HepG2 (cell line): ENCODE measurements around the gene HTRA2. TPM values are rescaled to one million over a fixed set of nuclear protein-coding genes. Genes with fewer than 3 reads are reported as not detected.

Experiments
- ARID4A ChIP-seq: sonication (generic); formaldehyde crosslinking; IDR thresholded peaks from 2 replicates; pipeline ENCODE4 v1.5.0; 2020; ENCODE audit warnings: mild to moderate bottlenecking, missing genetic modification reagents, borderline replicate concordance
- EP300 ChIP-seq, 3 experiments: sonication (generic) in 1 of 3; formaldehyde crosslinking in 1 of 3; IDR thresholded peaks; 2 replicates each; pipeline versions ENCODE4 v1.5.1 to v1.6.1; 2011 to 2020; ENCODE audit warnings: low read depth in 2 of 3, low read length in 2 of 3, borderline replicate concordance in 1 of 3, improper control_type of control experiment in 1 of 3, mild to moderate bottlenecking in 1 of 3, missing genetic modification reagents in 1 of 3, moderate library complexity in 1 of 3
- EZH2 ChIP-seq: conservative IDR thresholded peaks from 2 replicates; pipeline ENCODE4 v1.6.1; 2012; ENCODE audit warnings: mild to moderate bottlenecking, low read depth, low read length, moderate library complexity
- GZF1 ChIP-seq: sonication (generic); formaldehyde crosslinking; IDR thresholded peaks from 2 replicates; pipeline ENCODE4 v1.5.1; 2020; ENCODE audit warnings: mild to moderate bottlenecking, missing genetic modification reagents
- HINFP ChIP-seq: sonication (generic); formaldehyde crosslinking; IDR thresholded peaks from 2 replicates; pipeline ENCODE4 v1.4.0; 2020; ENCODE audit warnings: low read depth, mild to moderate bottlenecking, missing genetic modification reagents
- HNRNPH1 ChIP-seq: fragments of 200-400 bp; formaldehyde crosslinking; optimal IDR thresholded peaks from 2 replicates; pipeline ENCODE3; 2017; ENCODE audit warnings: mild to moderate bottlenecking, low read depth, low read length
- ISL2 ChIP-seq: sonication (generic); formaldehyde crosslinking; IDR thresholded peaks from 2 replicates; pipeline ENCODE4 v1.5.0; 2020; ENCODE audit warnings: missing genetic modification reagents
- MAF1 ChIP-seq: sonication (generic); formaldehyde crosslinking; IDR thresholded peaks from 2 replicates; pipeline ENCODE4 v1.5.0; 2020; ENCODE audit warnings: missing genetic modification reagents, borderline replicate concordance
- SMAD9 ChIP-seq: sonication (generic); formaldehyde crosslinking; IDR thresholded peaks from 2 replicates; pipeline ENCODE4 v1.5.1; 2020; ENCODE audit warnings: mild to moderate bottlenecking, missing genetic modification reagents
- ZNF18 ChIP-seq: sonication (generic); formaldehyde crosslinking; IDR thresholded peaks from 2 replicates; pipeline ENCODE4 v1.8.0; 2022; ENCODE audit warnings: mild to moderate bottlenecking, missing genetic modification reagents; ENCODE audit not compliant: insufficient replicate concordance
- ZNF530 ChIP-seq: sonication (generic); formaldehyde crosslinking; IDR thresholded peaks from 2 replicates; pipeline ENCODE4 v1.5.0; 2020; ENCODE audit warnings: low read depth, mild to moderate bottlenecking, missing genetic modification reagents
- polyA plus RNA-seq, 8 experiments: library from polyadenylated mRNA; depleted of rRNA in 3 of 8; stranded (reverse) in 7 of 8; unstranded in 1 of 8; fragments of >200 nt; fragmentation: Illumina TruSeq in 4 of 8; extraction: Trizol in 4 of 8; gene quantifications; 2 replicates each; pipeline versions ENCODE4 v1.2.1 to v1.2.3, GENCODE V29; 2011 to 2016; ENCODE audit warnings: low read depth in 4 of 8, missing spikeins in 1 of 8, mixed read lengths in 1 of 8; ENCODE audit not compliant: insufficient read depth in 1 of 8
- total RNA-seq, 5 experiments: library from RNA; depleted of rRNA; stranded (reverse); fragments of >200 nt; fragmentation: Illumina TruSeq; extraction: Trizol; gene quantifications; 2 replicates each; pipeline ENCODE4 v1.2.3, GENCODE V29; 2016; ENCODE audit warnings: low read depth in 1 of 5
- TF ChIP-seq, protein P1 (sequence below), 2 experiments: fragments of 450-650 bp in 1 of 2; sonication (generic) in 1 of 2; formaldehyde crosslinking; IDR thresholded peaks; 2 replicates each; pipeline versions ENCODE4 v1.5.0 to v1.8.0; 2020 to 2022; ENCODE audit warnings: mild to moderate bottlenecking in 1 of 2, missing genetic modification reagents in 1 of 2
- TF ChIP-seq, protein P2 (sequence below): sonication (generic); formaldehyde crosslinking; conservative IDR thresholded peaks from 2 replicates; pipeline ENCODE4 v1.8.0; 2022; ENCODE audit warnings: low read depth, missing genetic modification reagents
- TF ChIP-seq, protein P3 (sequence below): sonication (generic); formaldehyde crosslinking; IDR thresholded peaks from 2 replicates; pipeline ENCODE4 v1.4.0; 2020; ENCODE audit warnings: missing genetic modification reagents

Gene HTRA2
- total and polyA plus RNA-seq, 2 of the 13 experiments (the other 11 are each of a cell fraction or from before 2014, with no cell fraction given), result 47.7 to 50.3 TPM

DNA sequence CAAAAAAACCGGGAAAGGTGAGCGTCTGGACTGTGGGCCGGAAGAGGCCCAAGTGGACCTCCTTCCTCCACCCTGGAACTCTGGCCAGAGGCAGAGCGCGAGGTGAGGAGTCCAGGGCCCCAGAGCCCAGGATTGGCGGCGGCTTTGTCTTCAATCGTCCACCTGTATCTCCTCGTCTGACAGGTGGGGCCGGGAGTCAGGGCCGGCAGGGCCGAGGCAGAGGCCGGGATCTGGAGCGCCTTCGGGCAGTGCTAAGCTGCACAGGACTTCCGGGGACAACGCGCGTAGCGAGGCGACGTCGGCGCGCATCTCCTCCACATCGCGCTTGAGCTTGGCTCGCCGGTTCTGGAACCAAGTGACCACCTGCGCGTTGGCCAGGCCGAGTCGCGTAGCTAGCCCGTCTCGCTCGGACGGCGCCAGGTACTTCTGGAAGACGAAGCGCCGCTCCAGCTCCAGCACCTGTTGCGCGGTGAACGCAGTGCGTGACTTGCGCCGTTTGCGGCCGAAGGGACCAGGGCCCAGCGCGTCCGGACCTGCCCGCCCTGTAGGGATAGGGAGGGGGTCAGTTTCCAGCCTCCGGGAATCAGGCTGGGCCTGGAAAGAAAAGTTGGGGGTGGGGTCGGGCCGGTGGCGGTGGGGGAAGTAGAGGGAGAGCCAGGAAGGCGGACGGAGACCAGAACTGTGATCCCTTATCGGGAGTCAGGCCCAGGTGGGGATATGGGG, 31.8 kb upstream of the HTRA2 start (continued):
- TF ChIP-seq ZNF18, result peak; percentile 45
- TF ChIP-seq GZF1 (CRISPR knock-in tag), result 0 out of 2 replicates have a peak, but pooled peaks have one; percentile 39
- TF ChIP-seq, protein P1, sequence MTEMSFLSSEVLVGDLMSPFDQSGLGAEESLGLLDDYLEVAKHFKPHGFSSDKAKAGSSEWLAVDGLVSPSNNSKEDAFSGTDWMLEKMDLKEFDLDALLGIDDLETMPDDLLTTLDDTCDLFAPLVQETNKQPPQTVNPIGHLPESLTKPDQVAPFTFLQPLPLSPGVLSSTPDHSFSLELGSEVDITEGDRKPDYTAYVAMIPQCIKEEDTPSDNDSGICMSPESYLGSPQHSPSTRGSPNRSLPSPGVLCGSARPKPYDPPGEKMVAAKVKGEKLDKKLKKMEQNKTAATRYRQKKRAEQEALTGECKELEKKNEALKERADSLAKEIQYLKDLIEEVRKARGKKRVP (CRISPR knock-in tag; IDR thresholded peaks at IDR 0.05), result 0 out of 4 replicates have a peak, but pooled peaks of 1 of the 2 experiments have one; percentile 26
- no peak for TF ChIP-seq EZH2
- TF ChIP-seq ZNF530 (CRISPR knock-in tag), result 0 out of 2 replicates have a peak, but pooled peaks have one; percentile 53
- TF ChIP-seq, protein P2, sequence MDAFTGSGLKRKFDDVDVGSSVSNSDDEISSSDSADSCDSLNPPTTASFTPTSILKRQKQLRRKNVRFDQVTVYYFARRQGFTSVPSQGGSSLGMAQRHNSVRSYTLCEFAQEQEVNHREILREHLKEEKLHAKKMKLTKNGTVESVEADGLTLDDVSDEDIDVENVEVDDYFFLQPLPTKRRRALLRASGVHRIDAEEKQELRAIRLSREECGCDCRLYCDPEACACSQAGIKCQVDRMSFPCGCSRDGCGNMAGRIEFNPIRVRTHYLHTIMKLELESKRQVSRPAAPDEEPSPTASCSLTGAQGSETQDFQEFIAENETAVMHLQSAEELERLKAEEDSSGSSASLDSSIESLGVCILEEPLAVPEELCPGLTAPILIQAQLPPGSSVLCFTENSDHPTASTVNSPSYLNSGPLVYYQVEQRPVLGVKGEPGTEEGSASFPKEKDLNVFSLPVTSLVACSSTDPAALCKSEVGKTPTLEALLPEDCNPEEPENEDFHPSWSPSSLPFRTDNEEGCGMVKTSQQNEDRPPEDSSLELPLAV (CRISPR knock-in tag), result 0 out of 2 replicates have a peak, but pooled peaks have one; percentile 44
- TF ChIP-seq ISL2 (CRISPR knock-in tag), result 0 out of 2 replicates have a peak, but pooled peaks have one; percentile 18
- no peak; the same call in 1 of the 2 replicates for TF ChIP-seq MAF1 (CRISPR knock-in tag)
- TF ChIP-seq EP300 (IDR thresholded peaks at IDR 0.05; ENCODE audit: low read depth in 2 of 2, low read length in 2 of 2), result no peak
- TF ChIP-seq EP300 (CRISPR knock-in tag; IDR thresholded peaks at IDR 0.05; ENCODE audit: borderline replicate concordance), result 0 out of 2 replicates have a peak, but pooled peaks have one; percentile 16
- TF ChIP-seq SMAD9, result 0 out of 2 replicates have a peak, but pooled peaks have one; percentile 30
- 0 out of 2 replicates have a peak, but pooled peaks have one; percentile 35 for TF ChIP-seq HINFP (CRISPR knock-in tag)
- TF ChIP-seq HNRNPH1, result no peak
- TF ChIP-seq, protein P3, sequence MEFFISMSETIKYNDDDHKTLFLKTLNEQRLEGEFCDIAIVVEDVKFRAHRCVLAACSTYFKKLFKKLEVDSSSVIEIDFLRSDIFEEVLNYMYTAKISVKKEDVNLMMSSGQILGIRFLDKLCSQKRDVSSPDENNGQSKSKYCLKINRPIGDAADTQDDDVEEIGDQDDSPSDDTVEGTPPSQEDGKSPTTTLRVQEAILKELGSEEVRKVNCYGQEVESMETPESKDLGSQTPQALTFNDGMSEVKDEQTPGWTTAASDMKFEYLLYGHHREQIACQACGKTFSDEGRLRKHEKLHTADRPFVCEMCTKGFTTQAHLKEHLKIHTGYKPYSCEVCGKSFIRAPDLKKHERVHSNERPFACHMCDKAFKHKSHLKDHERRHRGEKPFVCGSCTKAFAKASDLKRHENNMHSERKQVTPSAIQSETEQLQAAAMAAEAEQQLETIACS (CRISPR knock-in tag), result no peak
- peak; percentile 65 for TF ChIP-seq ARID4A
